SK-MEL-5 (cell line): ENCODE data around the gene SHROOM1. TPM values are rescaled to one million over a fixed set of nuclear protein-coding genes. Genes with fewer than 3 reads are reported as not detected.

Experiments used
- DNase-seq: peaks from one replicate; pipeline ENCODE4 v3.0.0-alpha.2; 2016; ENCODE audit warnings: low read depth, low spot score
- in situ Hi-C: cut with HindIII; loops from 2 replicates; pipeline ENCODE4 v1.10.0; 2016; ENCODE audit warnings: low sequenced_read_pairs, high pct_unique_total_duplicates, low pct_unique_long_range_greater_than_20kb
- small RNA-seq, 2 experiments: library from RNA; depleted of rRNA; stranded (forward); fragments of <200 nt; gene quantifications; one replicate each; pipeline ENCODE3, GENCODE V24; 2014
- total RNA-seq: library from RNA; depleted of rRNA; stranded (reverse); fragments of >200 nt; shearing (Covaris generic); gene quantifications from 2 replicates; pipeline ENCODE4 v1.2.3, GENCODE V29; 2014; rRNA removed

Gene SHROOM1
- total RNA-seq, 1 experiment from 2014 or later = 0.53 TPM

DNA sequence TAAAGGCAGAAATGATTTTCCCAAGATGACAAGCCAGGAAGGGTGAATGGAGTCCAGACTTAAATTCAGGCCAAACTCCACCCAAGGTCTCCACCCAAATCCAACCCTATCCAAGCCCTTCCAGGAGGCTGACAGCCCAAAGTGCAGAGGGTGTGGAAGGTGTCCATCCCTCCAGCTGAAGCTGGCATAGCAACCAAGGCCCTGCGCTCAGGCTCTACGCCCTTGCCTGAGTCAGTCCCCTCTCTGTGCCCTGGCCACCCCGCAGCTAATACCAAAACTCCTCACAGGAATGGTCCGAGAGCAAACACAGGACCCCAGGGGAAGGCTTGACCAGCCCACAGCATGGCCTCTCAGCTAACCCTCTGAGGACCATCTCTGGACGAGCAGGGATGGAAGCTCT is 55.6 kb downstream of the SHROOM1 start:
- in situ Hi-C loops = no loop called here
- DNase-seq = no peak

DNA sequence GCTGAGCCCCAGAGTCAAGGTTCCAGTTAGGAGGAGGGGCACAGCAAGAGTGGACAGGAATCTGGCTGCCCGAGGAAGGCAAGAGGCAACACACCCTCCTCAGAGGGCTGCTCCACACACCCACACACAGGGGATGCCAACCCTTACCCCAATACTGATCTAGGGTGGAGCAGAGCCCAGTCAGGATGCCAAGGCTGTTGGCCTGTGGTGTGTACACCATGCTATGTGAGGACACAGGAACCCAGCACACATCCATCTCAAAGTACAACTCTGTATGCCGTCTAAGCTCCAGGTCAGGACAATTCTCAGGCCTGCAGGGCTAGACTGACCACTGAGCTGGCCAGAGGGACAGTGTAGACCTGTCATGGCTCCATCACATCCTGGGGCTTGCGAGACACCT is 56.0 kb downstream of the SHROOM1 start:
- in situ Hi-C loops = no loop called here
- no peak for DNase-seq

DNA sequence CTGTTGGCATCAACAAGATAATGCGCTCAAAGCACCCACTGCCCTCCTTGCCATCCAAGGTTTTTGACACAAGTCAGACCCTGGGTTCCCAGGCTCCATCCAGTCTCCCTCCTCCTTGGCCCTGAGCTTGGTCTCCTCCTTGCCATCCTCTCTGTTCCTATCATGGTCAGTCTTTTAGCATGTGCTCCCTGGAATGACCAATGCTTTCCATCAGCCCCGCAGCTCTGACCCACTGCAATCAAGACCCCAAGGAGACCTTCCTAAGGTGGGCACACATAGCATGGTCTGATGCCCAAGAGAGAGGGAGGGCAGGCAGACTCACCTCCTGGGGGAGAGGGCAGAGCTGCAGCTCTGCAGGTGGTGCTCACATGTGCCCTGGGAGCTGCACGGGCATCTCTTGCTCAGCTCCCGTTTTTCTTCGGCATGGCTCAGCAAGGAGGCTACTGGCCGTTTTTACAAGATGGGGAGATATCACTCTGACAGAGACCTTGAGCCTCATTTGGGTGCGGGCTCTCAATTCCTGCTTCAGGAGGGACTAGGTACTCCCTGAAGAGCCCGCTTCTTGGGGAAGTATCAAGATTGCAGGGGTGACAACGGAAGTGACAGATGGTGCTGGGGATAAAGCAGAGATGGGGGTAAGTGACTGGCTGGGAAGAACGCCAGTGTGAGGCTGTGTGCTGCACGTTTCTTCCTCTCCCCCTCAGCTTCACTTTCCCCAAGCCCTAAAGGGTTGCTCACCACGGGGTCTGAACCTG is 56.7 kb downstream of the SHROOM1 start:
- DNase-seq = no peak
- in situ Hi-C loops = no loop called here

DNA sequence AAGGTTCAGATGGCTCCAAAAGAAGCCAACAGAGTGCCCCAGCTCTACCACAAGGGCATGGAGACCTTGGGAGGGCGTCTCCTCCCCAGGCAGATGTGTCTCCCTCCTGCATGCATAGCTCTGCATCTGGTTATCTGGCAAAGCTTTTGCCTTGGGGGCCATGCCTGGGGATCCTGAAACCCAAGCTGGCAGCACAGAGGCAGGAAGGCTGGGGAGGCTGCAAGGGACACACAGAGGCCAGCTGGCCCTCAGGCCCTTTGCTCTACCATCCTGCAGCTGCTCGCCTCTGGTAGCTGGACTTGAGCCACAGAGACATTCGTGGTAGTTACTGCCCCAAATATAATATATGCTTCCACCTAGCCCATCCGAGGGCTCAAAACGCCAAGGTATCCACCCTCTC is 57.3 kb downstream of the SHROOM1 start:
- no peak for DNase-seq
- in situ Hi-C loops = no loop called here

DNA sequence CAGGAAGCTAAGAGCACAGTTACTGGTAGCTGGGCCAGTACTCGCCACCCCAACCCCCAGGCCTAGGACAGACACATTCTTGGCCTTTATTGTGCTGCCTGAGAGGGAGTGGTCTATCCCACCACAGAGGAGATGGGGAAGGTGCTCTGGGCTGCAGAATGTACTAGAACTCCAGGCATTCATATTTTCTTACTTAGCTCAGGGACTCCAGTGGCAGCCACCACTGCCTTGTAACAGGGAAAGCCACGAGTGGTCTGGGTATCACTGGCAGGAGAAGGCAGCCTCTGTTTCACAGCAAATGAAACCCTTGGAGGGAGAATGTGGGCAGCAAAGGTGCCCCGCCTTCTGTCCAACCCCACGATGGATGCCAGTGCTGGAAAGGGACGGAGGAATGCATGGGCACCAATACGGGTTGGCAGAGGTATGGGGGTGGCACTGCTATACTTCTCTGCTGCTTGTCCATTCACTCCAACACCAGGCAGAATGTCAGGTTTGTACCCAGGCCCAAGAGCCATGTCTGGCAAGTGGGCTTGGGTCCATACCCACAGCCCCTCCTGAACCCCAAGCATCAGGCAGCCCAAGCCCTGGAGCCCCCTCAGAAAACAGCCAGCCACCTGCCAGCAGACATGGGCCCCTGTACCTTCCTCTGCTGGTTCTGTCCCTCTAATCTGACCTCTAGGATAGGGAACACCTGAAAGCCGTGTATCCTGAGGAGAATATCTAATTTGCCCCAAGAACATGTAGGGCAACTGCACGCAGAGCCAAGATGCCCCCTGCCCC is 58.0 kb downstream of the SHROOM1 start:
- in situ Hi-C loops = no loop called here
- no peak for DNase-seq

Small RNA genes within 50 kb of the gene (small RNA-seq; reads per million reads assigned to genes)
- 0 to 0.33 reads per million in 2 experiments for gene RNA5SP192

Other genes starting within 250 kb of the SHROOM1 start
- gene IL13, start 172.5 kb downstream of the SHROOM1 start, total RNA-seq = not detected in 2 replicates
- gene IL4, start 156.7 kb downstream of the SHROOM1 start, total RNA-seq = not detected in 2 replicates
- gene KIF3A, start 93.1 kb downstream of the SHROOM1 start, total RNA-seq = 6.7 and 10.9 TPM in 2 replicates
- gene CCNI2, start 83.2 kb downstream of the SHROOM1 start, total RNA-seq = not detected in 2 replicates
- 20.4 and 21.4 TPM in 2 replicates for gene SEPTIN8, start 53.4 kb downstream of the SHROOM1 start, total RNA-seq
- gene SOWAHA, start 17.3 kb downstream of the SHROOM1 start, total RNA-seq = not detected in 2 replicates
- 0.11 and 0.13 TPM in 2 replicates for gene GDF9, start 35.8 kb upstream of the SHROOM1 start, total RNA-seq
- 261 and 267 TPM in 2 replicates for gene UQCRQ, start 36.0 kb upstream of the SHROOM1 start, total RNA-seq
- gene LEAP2, start 43.0 kb upstream of the SHROOM1 start, total RNA-seq = 1.1 and 1.9 TPM in 2 replicates
- 40.5 and 40.8 TPM in 2 replicates for gene AFF4, start 133.0 kb upstream of the SHROOM1 start, total RNA-seq
- gene ZCCHC10, start 195.9 kb upstream of the SHROOM1 start, total RNA-seq = 18.5 and 20.1 TPM in 2 replicates
- gene HSPA4, start 221.4 kb upstream of the SHROOM1 start, total RNA-seq = 315 and 337 TPM in 2 replicates